GM21526 (cell line): ENCODE data around the gene ACO2.

Source experiments
- ATAC-seq: cut with Tn5 transposase; IDR thresholded peaks from one replicate; pipeline ENCODE4 v1.9.1; 2021; ENCODE audit warnings: moderate library complexity; ENCODE audit not compliant: unreplicated experiment, low FRiP score

The ACO2 gene

GRCh38 chr22:41517172-41518047 lies 48.5 kb downstream of the ACO2 start:
- ATAC-seq, result no peak

DNA sequence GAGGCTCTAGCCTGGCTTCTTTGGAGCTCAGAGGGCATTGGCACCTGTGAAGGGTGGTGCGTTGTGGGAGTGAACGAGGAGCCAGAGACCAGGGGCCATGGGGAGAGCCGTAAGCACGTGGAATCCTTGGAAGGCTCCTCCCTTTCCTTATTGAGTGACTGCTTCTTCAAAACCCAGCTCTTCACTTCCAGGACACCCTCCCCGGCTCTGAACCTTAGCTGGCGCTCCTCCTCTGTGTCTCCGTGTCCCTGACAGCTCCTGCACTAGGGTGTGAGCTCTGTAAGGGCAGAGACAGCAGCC lies 49.1 kb downstream of the ACO2 start:
- no peak for ATAC-seq

DNA sequence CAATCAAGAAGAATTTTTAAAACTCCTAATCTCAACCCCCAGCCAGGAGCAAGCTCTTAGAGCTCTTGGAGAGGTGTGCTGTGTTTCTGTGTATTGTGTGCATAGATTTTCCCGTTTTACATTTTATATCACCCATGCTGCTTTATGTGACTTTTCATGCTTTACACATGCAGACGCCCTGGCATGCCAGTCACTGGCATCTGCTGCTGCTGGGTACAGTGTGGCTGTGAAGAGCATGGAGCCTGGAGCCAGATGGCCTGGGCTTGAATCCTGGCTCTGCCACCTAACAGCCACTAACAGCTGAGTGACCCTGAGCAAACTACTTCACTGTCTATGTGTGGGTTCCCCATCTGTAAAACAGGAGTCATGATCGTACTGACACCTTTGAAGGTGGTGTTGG lies 52.2 kb downstream of the ACO2 start:
- ATAC-seq, result no peak

- no peak for ATAC-seq
Observed at GRCh38 chr22:41522813-41523212, 53.9 kb downstream of the ACO2 start.

DNA sequence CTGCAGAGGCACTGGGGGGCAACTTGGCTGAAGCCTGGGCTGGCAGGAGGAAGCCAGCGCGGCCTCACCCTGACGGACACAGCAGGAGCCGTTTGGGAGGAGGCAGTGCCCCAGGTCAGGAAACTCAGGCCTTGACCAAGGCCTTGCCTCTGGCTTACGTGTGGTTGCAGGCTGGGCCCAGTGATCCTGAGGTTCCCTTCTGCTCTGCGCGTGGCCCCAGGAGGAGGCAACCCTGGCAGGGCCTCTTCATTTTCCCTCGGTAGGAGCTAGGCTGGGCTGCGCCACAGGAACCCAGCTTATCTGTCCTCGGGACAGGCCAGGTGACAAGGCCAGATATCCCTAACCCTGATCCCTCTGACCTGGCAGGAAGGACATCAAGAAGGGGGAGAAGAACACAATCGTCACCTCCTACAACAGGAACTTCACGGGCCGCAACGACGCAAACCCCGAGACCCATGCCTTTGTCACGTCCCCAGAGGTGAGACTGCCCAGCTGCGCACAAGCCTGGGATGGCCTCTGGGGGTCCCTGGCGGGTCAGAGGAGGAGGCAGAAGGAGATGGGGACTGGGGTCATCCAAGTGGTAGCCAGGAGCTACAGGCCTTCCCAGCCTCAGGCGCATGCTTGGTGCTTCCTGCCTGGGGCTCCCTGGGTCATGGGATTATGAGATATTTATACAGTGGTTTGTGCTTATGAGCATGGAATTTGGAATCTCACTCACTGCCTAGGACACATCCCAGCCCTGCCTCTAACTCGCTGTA lies 54.7 kb downstream of the ACO2 start:
- ATAC-seq, result no peak

DNA sequence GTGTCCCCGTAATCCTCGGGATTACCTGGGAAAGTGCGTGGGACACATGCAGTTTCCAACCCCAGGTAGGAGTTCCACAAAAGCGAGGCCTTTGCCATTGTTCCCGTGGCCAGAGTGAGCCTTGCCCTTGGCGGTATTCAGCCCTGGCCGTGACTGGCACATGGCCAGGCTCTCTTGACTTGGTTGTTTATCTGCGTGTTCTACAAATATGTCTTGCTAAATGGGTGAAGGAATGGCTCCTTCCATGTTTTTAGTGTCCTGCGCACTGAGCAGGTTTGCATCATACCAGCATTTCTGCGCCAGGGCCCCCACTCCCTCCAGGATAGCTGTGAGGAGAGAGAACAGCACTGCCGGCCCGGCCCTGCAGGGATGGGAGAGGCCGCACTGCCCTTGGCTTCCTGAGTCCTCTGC lies 55.3 kb downstream of the ACO2 start:
- ATAC-seq, result no peak

GRCh38 chr22:41524809-41525449 lies 56.0 kb downstream of the ACO2 start:
- ATAC-seq, result no peak

GRCh38 chr22:41525450-41526225 lies 56.7 kb downstream of the ACO2 start:
- no peak for ATAC-seq

GRCh38 chr22:41526226-41526829 lies 57.4 kb downstream of the ACO2 start:
- no peak for ATAC-seq

GRCh38 chr22:41526830-41527799 lies 58.2 kb downstream of the ACO2 start:
- ATAC-seq, result no peak

GRCh38 chr22:41528132-41528766 lies 59.3 kb downstream of the ACO2 start:
- ATAC-seq, result no peak

GRCh38 chr22:41528938-41529561 lies 60.1 kb downstream of the ACO2 start:
- no peak for ATAC-seq

DNA sequence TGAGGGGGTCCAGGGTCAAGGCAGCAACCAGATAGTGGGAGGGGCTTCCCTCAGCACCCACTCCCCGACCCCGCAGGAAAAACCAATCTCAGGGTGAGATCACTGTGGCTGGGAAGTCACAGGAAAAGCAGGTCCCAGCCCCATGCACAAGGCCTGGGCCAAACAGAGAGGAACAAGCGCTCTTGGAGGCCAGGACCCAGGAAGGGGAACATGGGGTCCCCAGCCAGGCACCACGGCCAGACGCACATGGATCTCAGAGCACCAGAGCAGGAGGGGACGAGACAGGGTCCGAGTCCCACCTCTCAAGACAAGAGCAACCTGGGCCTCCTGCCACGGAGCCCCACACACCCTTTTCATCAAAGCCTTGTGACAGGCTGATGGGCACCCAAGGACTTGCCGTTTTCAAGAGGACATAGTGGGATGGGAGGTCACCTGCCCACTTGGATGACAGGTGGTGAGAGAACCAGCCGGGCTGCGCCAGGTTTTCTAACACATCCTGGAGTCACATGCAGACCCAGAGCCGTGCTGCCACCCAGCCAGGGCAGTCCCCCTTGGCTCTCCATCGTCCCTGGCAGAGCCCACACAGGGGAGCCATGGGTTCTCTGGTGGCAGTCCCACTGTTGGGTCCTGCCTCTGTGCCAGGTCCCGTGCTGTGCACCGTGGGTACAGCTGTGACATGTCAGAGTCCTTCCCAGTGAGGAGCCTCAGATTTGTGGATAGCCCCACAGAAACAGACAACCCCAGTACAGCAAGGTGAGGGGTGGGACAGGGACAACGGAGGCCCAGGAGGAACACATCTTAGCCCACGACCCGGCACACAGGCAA lies 62.2 kb downstream of the ACO2 start:
- ATAC-seq, result no peak

- ATAC-seq, result no peak
Observed at GRCh38 chr22:41531715-41532477, 63.0 kb downstream of the ACO2 start.

- ATAC-seq, result no peak
Observed at GRCh38 chr22:41532908-41533825, 64.2 kb downstream of the ACO2 start.

DNA sequence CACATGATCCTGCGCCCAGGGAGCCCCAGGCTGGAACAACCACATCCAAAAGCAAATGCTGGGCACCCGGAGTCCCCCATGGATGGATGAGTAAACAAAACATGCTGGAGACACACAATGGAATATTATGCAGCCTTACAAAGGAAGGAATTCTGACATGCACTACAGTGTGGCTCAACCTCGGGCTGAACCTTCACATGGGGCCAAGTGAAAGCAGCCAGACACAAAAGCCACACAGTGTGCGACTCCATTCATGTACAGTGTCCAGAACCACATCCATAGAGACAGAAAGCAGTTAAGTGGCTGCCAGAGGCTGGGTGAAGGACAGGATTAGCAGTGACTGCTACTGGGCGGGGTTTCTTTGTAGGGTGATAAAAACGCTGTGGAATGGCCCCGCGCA lies 65.3 kb downstream of the ACO2 start:
- no peak for ATAC-seq
